GM13976 (cell line): ENCODE measurements around the gene NCMAP.
"Not testable (repeated sequence)": the region's sequence is repeated elsewhere in the genome, so short reads cannot be mapped to it uniquely, and the experiment has no call there.

Source experiments
- DNase-seq: peaks from one replicate; pipeline ENCODE4 v3.0.0; 2012; ENCODE audit warnings: low spot score
- in situ Hi-C: fragments of 300-500 bp; cut with MboI; formaldehyde crosslinking; loops from one replicate; pipeline ENCODE4 v1.12.0; 2022; ENCODE audit warnings: low sequenced_read_pairs, mixed read lengths, inconsistent platforms; ENCODE audit not compliant: unreplicated experiment
- TF ChIP-seq, protein P1 (sequence below): IDR thresholded peaks from 2 replicates; pipeline ENCODE4 v1.5.1; 2012; ENCODE audit warnings: borderline replicate concordance, mild to moderate bottlenecking; ENCODE audit not compliant: insufficient read depth; ENCODE audit errors: extremely low read depth, missing control alignments, control extremely low read depth

NCMAP gene

GRCh38 chr1:24555591-24556413 is at the start of gene NCMAP:
Gene NCMAP (plus strand): TSS chr1:24556087. CDS start chr1:24595431, 39,344 bp downstream.
- no peak for DNase-seq
- in situ Hi-C loops: no loop called here
- TF ChIP-seq, protein P1, sequence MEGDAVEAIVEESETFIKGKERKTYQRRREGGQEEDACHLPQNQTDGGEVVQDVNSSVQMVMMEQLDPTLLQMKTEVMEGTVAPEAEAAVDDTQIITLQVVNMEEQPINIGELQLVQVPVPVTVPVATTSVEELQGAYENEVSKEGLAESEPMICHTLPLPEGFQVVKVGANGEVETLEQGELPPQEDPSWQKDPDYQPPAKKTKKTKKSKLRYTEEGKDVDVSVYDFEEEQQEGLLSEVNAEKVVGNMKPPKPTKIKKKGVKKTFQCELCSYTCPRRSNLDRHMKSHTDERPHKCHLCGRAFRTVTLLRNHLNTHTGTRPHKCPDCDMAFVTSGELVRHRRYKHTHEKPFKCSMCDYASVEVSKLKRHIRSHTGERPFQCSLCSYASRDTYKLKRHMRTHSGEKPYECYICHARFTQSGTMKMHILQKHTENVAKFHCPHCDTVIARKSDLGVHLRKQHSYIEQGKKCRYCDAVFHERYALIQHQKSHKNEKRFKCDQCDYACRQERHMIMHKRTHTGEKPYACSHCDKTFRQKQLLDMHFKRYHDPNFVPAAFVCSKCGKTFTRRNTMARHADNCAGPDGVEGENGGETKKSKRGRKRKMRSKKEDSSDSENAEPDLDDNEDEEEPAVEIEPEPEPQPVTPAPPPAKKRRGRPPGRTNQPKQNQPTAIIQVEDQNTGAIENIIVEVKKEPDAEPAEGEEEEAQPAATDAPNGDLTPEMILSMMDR: no peak

DNA sequence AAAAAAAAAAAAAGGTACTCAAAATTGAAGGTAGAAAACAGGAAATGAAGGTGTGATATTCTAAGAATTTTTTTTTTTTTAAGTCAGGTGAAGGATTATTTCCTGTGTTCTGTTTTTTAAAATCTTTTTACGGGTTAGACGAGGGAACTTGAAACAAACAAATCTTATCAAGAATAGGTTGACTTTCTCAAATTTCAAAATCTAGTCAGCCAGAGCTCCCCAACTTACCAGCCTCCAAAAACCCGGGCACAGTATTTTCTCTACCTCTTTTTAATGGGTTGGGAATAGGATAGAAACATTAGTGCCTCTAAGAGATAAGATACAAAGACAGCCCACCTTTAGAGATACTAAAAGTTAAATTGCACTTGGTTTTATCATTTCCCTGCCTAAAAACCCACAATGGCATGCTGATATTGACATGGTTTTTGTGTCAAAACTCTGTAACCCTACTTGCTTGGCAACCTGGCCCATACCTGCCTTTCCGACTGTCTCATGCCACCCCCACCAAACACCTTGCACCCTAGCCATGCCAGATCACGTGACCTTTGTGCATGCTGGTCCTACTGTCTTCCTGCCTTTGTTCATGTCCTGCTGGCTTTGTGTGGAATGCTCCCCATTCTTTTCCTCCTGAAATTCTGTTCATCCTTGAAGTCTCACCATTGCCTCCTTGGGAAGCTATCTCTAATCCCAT is 49.1 kb upstream of the NCMAP start:
- DNase-seq: no peak
- in situ Hi-C loops: no loop called here
- TF ChIP-seq, protein P1: no peak

DNA sequence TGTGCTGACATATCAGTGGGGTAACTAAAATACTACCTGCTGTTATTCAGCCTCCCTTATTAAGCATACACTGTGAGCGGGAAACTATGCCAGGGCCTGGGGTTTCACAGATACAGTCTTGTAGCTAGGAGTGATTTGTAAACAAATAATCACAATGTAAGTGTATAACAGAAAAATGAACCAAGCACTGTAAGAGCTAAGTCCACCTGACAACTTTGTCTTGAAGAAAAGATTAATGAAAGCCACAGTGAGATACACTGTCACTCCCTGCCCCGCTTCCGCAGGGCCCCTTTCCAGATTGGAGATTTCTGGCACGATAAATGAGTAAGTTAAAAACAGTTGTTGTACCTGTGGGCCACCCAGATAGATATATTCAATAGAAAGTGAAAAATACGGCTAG is 48.5 kb upstream of the NCMAP start:
- no peak for DNase-seq
- TF ChIP-seq, protein P1: no peak
- in situ Hi-C loops: no loop called here

- TF ChIP-seq, protein P1: no peak
- no peak for DNase-seq
Observed at GRCh38 chr1:24508911-24509310, 47.0 kb upstream of the NCMAP start.

GRCh38 chr1:24513706-24514105 is 42.2 kb upstream of the NCMAP start:
- TF ChIP-seq, protein P1: no peak
- in situ Hi-C loops: no loop called here
- DNase-seq: no peak

More at GRCh38 chr1:24508911-24509310, 47.0 kb upstream of the NCMAP start:
- in situ Hi-C loops: no loop called here

- in situ Hi-C loops: no loop called here
- TF ChIP-seq, protein P1: no peak
- no peak for DNase-seq
Observed at GRCh38 chr1:24514946-24515345, 40.9 kb upstream of the NCMAP start.

GRCh38 chr1:24515671-24516209 is 40.1 kb upstream of the NCMAP start:
- not testable (repeated sequence) for DNase-seq

More at GRCh38 chr1:24515671-24516209, 40.1 kb upstream of the NCMAP start:
- in situ Hi-C loops: not testable (repeated sequence)
